ENCODE results near the gene ALDH7A1. TPM values are rescaled to one million over a fixed set of nuclear protein-coding genes. Genes with fewer than 3 reads are reported as not detected.

The ALDH7A1 gene
- total RNA-seq, 1 experiment from 2014 or later: 176 TPM

DNA sequence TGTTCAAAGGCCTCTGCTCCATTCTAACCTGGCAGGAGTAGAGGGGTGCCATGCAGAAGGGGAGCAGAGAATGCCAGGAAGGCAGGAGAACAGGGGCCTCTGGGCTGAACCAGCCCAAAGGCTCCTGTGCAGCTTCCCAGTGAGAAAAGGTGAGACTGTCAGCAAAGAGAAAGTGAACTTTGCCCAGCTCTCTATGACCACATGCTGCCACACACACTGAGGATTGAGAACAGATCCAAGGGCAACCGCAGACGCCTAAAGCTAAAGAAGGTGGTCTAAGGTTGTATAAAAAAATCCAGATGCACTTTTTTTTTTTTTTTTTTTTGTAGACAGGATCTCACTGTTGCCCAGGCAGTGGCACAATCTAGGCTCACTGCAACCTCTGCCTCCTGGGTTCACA lies 51.4 kb downstream of the ALDH7A1 start:
- H3K36me3 Mint-ChIP-seq: peaks cover 17% of the 10 kb centered on the region
- H3K4me3 Mint-ChIP-seq: no peak overlapping the region
- H3K4me1 Mint-ChIP-seq: peaks cover 1% of the 10 kb centered on the region; the same call in 1 of the 2 replicates
- ATAC-seq (no peak), DNase-seq (ENCODE audit: low spot score) (no peak)
- TF ChIP-seq ZNF423 (CRISPR knock-in tag; IDR thresholded peaks at IDR 0.05): no peak
- TF ChIP-seq, protein P1, sequence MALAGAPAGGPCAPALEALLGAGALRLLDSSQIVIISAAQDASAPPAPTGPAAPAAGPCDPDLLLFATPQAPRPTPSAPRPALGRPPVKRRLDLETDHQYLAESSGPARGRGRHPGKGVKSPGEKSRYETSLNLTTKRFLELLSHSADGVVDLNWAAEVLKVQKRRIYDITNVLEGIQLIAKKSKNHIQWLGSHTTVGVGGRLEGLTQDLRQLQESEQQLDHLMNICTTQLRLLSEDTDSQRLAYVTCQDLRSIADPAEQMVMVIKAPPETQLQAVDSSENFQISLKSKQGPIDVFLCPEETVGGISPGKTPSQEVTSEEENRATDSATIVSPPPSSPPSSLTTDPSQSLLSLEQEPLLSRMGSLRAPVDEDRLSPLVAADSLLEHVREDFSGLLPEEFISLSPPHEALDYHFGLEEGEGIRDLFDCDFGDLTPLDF (CRISPR knock-in tag; IDR thresholded peaks at IDR 0.05): no peak
- TF ChIP-seq SMAD4 (CRISPR knock-in tag; IDR thresholded peaks at IDR 0.05): no peak
- TF ChIP-seq EMX1 (CRISPR knock-in tag; IDR thresholded peaks at IDR 0.05): no peak
- TF ChIP-seq, protein P2, sequence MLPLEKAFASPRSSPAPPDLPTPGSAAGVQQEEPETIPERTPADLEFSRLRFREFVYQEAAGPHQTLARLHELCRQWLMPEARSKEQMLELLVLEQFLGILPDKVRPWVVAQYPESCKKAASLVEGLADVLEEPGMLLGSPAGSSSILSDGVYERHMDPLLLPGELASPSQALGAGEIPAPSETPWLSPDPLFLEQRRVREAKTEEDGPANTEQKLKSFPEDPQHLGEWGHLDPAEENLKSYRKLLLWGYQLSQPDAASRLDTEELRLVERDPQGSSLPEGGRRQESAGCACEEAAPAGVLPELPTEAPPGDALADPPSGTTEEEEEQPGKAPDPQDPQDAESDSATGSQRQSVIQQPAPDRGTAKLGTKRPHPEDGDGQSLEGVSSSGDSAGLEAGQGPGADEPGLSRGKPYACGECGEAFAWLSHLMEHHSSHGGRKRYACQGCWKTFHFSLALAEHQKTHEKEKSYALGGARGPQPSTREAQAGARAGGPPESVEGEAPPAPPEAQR (CRISPR knock-in tag; IDR thresholded peaks at IDR 0.05): no peak
- no peak for TF ChIP-seq ELF4 (CRISPR knock-in tag; IDR thresholded peaks at IDR 0.05; ENCODE audit: low read depth)
- TF ChIP-seq, protein P3, sequence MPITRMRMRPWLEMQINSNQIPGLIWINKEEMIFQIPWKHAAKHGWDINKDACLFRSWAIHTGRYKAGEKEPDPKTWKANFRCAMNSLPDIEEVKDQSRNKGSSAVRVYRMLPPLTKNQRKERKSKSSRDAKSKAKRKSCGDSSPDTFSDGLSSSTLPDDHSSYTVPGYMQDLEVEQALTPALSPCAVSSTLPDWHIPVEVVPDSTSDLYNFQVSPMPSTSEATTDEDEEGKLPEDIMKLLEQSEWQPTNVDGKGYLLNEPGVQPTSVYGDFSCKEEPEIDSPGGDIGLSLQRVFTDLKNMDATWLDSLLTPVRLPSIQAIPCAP (CRISPR knock-in tag; IDR thresholded peaks at IDR 0.05): no peak
- TF ChIP-seq, protein P4, sequence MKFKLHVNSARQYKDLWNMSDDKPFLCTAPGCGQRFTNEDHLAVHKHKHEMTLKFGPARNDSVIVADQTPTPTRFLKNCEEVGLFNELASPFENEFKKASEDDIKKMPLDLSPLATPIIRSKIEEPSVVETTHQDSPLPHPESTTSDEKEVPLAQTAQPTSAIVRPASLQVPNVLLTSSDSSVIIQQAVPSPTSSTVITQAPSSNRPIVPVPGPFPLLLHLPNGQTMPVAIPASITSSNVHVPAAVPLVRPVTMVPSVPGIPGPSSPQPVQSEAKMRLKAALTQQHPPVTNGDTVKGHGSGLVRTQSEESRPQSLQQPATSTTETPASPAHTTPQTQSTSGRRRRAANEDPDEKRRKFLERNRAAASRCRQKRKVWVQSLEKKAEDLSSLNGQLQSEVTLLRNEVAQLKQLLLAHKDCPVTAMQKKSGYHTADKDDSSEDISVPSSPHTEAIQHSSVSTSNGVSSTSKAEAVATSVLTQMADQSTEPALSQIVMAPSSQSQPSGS (CRISPR knock-in tag; IDR thresholded peaks at IDR 0.05; ENCODE audit: borderline replicate concordance, low read depth): no peak
- no peak for TF ChIP-seq RELA (CRISPR knock-in tag; IDR thresholded peaks at IDR 0.05; ENCODE audit: borderline replicate concordance)
- TF ChIP-seq MXD4 (CRISPR knock-in tag; IDR thresholded peaks at IDR 0.05; ENCODE audit: borderline replicate concordance): no peak
- TF ChIP-seq, protein P5, sequence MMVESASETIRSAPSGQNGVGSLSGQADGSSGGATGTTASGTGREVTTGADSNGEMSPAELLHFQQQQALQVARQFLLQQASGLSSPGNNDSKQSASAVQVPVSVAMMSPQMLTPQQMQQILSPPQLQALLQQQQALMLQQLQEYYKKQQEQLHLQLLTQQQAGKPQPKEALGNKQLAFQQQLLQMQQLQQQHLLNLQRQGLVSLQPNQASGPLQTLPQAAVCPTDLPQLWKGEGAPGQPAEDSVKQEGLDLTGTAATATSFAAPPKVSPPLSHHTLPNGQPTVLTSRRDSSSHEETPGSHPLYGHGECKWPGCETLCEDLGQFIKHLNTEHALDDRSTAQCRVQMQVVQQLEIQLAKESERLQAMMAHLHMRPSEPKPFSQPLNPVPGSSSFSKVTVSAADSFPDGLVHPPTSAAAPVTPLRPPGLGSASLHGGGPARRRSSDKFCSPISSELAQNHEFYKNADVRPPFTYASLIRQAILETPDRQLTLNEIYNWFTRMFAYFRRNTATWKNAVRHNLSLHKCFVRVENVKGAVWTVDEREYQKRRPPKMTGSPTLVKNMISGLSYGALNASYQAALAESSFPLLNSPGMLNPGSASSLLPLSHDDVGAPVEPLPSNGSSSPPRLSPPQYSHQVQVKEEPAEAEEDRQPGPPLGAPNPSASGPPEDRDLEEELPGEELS (CRISPR knock-in tag; IDR thresholded peaks at IDR 0.05): no peak
- ChIA-PET CTCF (interaction anchor here (0.7 to 2.6 kb wide), 7 partner anchors 11 to 1836 kb away, joined by 3 to 10 read pairs (median 5); partner anchors contain the start of gene ALDH7A1), POLR2A (interaction anchor here (0.6 to 0.7 kb wide), 2 partner anchors 50 to 75 kb away, joined by 3 to 9 read pairs; no protein-coding TSS in a partner anchor)
- H3K27ac Mint-ChIP-seq: no peak overlapping the region
- H3K27me3 Mint-ChIP-seq (ENCODE audit: low read depth): no peaks in the 10 kb centered on the region
- no peaks in the 10 kb centered on the region for H3K9me3 Mint-ChIP-seq

GRCh38 chr5:126543009-126543408 lies 52.0 kb downstream of the ALDH7A1 start:
- Mint-ChIP-seq H3K27me3 (ENCODE audit: low read depth) (no peaks in the 10 kb centered on the region), H3K4me1 (peaks cover 4% of the 10 kb centered on the region; the same call in 1 of the 2 replicates), H3K36me3 (peaks cover 17% of the 10 kb centered on the region), H3K27ac (peak overlapping the region; percentile 10; the same call in 1 of the 2 replicates), H3K9me3 (no peaks in the 10 kb centered on the region), H3K4me3 (no peak overlapping the region)
- POLR2A ChIA-PET: interaction anchor here (0.7 kb wide), 1 partner anchor 51 kb away, joined by 9 read pairs; no protein-coding TSS in a partner anchor
- DNase-seq (ENCODE audit: low spot score) (no peak), ATAC-seq (no peak)
- CTCF ChIA-PET: interaction anchor here (0.7 to 2.6 kb wide), 5 partner anchors 35 to 1835 kb away, joined by 3 to 10 read pairs (median 6); partner anchors contain the start of gene ALDH7A1
- TF ChIP-seq, protein P6, sequence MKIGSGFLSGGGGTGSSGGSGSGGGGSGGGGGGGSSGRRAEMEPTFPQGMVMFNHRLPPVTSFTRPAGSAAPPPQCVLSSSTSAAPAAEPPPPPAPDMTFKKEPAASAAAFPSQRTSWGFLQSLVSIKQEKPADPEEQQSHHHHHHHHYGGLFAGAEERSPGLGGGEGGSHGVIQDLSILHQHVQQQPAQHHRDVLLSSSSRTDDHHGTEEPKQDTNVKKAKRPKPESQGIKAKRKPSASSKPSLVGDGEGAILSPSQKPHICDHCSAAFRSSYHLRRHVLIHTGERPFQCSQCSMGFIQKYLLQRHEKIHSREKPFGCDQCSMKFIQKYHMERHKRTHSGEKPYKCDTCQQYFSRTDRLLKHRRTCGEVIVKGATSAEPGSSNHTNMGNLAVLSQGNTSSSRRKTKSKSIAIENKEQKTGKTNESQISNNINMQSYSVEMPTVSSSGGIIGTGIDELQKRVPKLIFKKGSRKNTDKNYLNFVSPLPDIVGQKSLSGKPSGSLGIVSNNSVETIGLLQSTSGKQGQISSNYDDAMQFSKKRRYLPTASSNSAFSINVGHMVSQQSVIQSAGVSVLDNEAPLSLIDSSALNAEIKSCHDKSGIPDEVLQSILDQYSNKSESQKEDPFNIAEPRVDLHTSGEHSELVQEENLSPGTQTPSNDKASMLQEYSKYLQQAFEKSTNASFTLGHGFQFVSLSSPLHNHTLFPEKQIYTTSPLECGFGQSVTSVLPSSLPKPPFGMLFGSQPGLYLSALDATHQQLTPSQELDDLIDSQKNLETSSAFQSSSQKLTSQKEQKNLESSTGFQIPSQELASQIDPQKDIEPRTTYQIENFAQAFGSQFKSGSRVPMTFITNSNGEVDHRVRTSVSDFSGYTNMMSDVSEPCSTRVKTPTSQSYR (CRISPR knock-in tag; IDR thresholded peaks at IDR 0.05): no peak
- no peak for TF ChIP-seq ZNF138 (CRISPR knock-in tag; conservative IDR thresholded peaks at IDR 0.05)
- TF ChIP-seq JAZF1 (CRISPR knock-in tag; IDR thresholded peaks at IDR 0.05): no peak
- TF ChIP-seq CREM (CRISPR knock-in tag; IDR thresholded peaks at IDR 0.05): no peak
- TF ChIP-seq JUN (CRISPR knock-in tag; IDR thresholded peaks at IDR 0.05): no peak
- no peak for TF ChIP-seq ZBTB43 (CRISPR knock-in tag; IDR thresholded peaks at IDR 0.05)
- TF ChIP-seq IRF2 (CRISPR knock-in tag; IDR thresholded peaks at IDR 0.05; ENCODE audit: borderline replicate concordance, low read depth): no peak
- TF ChIP-seq, protein P1 (CRISPR knock-in tag; IDR thresholded peaks at IDR 0.05): no peak
- TF ChIP-seq, protein P5 (CRISPR knock-in tag; IDR thresholded peaks at IDR 0.05): no peak
- TF ChIP-seq ATF1 (CRISPR knock-in tag; IDR thresholded peaks at IDR 0.05): no peak
- no peak for TF ChIP-seq TCF7 (CRISPR knock-in tag; IDR thresholded peaks at IDR 0.05; ENCODE audit: low read depth)

Data from WTC11 (cell line).